Mucosa of stomach (tissue), 1 donor: ENCODE measurements around the gene SRMS.

ENCODE experiments used
- H3K27me3 ChIP-seq: one replicate; pipeline ENCODE4 v1.7.0; 2013; ENCODE audit warnings: mild to moderate bottlenecking, low read length; ENCODE audit not compliant: control insufficient read depth, insufficient read depth
- H3K36me3 ChIP-seq: one replicate; pipeline ENCODE4 v1.7.0; 2013; ENCODE audit warnings: low read length; ENCODE audit not compliant: control insufficient read depth, insufficient read depth
- H3K4me1 ChIP-seq: one replicate; pipeline ENCODE4 v1.7.0; 2013; ENCODE audit warnings: mild to moderate bottlenecking, low read length; ENCODE audit not compliant: control insufficient read depth, insufficient read depth
- H3K4me3 ChIP-seq: one replicate; pipeline ENCODE4 v1.7.0; 2013; ENCODE audit warnings: low read length
- H3K9ac ChIP-seq: one replicate; pipeline ENCODE4 v1.7.0; 2013; ENCODE audit warnings: mild to moderate bottlenecking, low read length, moderate library complexity
- H3K9me3 ChIP-seq: one replicate; pipeline ENCODE4 v1.7.0; 2013; ENCODE audit warnings: mild to moderate bottlenecking, low read length, moderate library complexity; ENCODE audit not compliant: control insufficient read depth
- donor health status: Pancreatic carcinoma.

Gene SRMS

DNA sequence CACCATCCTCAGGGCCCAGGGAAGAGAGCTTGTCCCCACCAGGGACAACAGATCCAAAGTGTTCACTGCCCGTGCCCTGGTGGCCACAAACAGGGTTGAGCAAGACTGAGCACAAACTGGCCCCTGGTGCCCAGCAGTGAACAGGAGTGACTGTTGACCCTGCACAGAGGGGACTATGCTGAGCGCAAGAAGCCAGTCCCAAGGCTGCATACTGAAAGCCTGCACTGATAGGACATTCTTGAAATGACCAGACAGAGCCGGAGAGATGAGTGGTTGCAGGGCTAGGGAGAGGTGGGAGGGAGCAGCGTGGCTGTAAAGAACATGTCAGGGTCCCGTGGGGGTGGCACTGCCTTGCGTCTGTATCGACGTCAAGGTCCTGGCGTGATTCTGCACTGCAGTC is 3.5 kb upstream of the SRMS start:
- peaks cover 38% of the 10 kb centered on the region for H3K27me3 ChIP-seq
- H3K9me3 ChIP-seq, result no peaks in the 10 kb centered on the region
- H3K9ac ChIP-seq, result no peak overlapping the region
- H3K4me3 ChIP-seq, result no peak overlapping the region
- no peaks in the 10 kb centered on the region for H3K36me3 ChIP-seq
- peaks cover 26% of the 10 kb centered on the region for H3K4me1 ChIP-seq

DNA sequence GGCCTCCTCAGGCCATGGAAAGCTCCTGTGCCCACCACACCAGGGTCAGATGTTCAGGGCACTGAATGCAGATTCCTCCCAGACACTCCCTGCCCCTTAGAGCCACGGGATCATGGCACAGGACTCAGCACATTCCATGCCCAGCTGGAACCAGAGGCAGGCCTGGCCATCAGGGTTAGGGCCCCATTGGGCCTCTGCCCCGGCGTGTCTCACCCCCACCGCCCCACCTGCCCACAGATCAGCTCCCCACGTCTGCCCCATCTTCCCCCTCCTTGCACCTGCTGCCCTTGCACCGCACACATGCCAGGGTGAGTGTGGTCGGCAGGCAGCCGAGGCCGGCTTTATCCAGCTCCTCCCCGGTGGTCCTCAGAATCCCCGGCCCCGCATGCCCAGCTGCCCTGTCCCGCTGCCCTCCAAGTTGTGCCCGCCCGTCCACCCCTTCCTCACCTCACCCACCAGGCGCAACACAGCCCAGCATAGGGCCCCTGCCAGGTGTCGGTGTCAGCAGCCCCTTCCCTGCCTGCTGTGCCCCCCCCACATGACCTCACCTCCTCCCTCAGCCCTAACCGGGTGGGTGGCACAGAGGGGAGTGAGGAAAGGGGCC is 2.2 kb upstream of the SRMS start:
- no peak overlapping the region for H3K9ac ChIP-seq
- peaks cover 42% of the 10 kb centered on the region for H3K27me3 ChIP-seq
- H3K4me1 ChIP-seq, result peaks cover 37% of the 10 kb centered on the region
- no peaks in the 10 kb centered on the region for H3K9me3 ChIP-seq
- H3K36me3 ChIP-seq, result no peaks in the 10 kb centered on the region
- H3K4me3 ChIP-seq, result no peak overlapping the region

DNA sequence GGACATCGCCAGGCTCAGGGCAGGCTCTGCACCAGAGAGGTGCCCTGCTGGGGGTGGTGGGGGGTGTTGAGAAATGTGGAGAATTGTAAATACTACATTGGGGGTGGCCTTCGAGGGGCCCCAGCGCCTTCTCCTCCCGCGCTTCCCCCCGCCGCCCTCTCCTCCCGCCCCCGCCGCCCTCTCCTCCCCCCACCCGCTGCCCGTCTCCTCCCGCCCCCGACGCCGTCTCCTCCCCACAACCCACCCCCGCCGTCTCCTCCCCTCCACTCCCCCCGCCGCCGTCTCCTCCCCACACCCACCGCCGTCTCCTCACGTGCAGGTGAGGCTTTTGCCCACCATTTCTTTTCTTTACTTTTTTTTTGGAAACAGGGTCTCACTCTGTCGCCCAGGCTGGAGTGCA is 1.5 kb upstream of the SRMS start:
- H3K4me3 ChIP-seq, result no peak overlapping the region
- H3K9ac ChIP-seq, result no peak overlapping the region
- no peaks in the 10 kb centered on the region for H3K36me3 ChIP-seq
- H3K4me1 ChIP-seq, result peaks cover 34% of the 10 kb centered on the region
- no peaks in the 10 kb centered on the region for H3K9me3 ChIP-seq
- H3K27me3 ChIP-seq, result peaks cover 42% of the 10 kb centered on the region

DNA sequence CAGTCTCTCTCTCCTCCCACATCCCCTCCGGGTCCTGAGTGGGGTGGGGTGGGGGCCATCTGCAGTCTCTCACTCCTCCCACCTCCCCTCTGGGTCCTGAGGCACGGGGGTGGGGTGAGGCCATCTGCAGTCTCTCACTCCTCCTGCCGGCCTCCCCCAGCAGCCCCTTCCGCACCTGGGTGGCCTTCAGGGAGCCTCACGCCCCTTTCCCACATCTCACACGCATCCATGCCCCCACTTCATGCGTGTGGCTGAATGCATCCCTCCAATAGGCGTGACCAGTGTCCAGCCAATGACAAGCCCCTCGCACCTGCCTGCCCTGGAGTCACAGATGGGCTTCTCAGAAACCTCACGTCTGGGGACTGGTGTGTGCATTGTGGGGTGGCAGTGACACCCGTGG is 993 bp upstream of the SRMS start:
- no peak overlapping the region for H3K4me3 ChIP-seq
- H3K9ac ChIP-seq, result no peak overlapping the region
- H3K27me3 ChIP-seq, result peaks cover 42% of the 10 kb centered on the region
- H3K9me3 ChIP-seq, result no peaks in the 10 kb centered on the region
- peaks cover 30% of the 10 kb centered on the region for H3K4me1 ChIP-seq
- H3K36me3 ChIP-seq, result no peaks in the 10 kb centered on the region

DNA sequence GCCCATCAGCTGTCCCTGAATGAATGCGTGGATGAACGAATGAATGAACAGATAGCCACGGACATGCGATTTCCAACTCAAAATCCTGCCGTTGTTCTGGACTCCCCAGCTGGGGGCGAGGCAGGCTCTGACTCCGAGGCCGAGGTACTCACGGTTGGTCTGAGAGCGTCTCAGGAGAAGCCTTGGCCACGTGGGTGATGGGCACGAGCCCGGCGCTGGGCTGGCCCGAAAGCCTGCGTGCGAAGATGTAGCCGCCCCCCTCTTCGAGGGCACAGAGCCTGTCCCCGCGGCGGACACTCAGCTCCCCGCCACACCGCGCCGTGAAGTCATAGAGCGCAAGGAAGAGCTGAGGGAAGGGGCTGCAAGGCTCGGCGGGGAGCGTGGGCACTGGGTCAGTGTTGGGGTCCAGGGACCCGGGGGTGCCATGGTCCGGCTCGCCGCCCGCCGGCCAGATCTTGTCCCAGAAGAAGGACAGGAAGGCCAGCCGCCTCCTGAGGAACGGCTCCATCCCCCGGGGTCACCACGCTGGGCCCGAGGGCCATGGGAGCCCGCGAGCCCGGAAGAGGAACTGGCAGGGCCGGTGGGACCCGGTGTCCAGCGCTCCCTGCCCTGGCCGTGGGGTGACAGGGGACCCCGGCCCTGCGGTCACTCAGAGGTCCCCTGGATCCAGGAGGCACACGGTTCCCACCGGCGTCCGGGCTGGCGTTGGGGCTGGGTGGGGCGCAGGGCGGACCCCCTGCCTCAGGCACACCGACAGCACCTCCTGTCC is 409 bp downstream of the SRMS start:
- Histone ChIP-seq H3K9ac (no peak overlapping the region), H3K36me3 (no peaks in the 10 kb centered on the region), H3K27me3 (peaks cover 42% of the 10 kb centered on the region), H3K4me1 (peaks cover 22% of the 10 kb centered on the region), H3K4me3 (no peak overlapping the region), H3K9me3 (no peaks in the 10 kb centered on the region)

DNA sequence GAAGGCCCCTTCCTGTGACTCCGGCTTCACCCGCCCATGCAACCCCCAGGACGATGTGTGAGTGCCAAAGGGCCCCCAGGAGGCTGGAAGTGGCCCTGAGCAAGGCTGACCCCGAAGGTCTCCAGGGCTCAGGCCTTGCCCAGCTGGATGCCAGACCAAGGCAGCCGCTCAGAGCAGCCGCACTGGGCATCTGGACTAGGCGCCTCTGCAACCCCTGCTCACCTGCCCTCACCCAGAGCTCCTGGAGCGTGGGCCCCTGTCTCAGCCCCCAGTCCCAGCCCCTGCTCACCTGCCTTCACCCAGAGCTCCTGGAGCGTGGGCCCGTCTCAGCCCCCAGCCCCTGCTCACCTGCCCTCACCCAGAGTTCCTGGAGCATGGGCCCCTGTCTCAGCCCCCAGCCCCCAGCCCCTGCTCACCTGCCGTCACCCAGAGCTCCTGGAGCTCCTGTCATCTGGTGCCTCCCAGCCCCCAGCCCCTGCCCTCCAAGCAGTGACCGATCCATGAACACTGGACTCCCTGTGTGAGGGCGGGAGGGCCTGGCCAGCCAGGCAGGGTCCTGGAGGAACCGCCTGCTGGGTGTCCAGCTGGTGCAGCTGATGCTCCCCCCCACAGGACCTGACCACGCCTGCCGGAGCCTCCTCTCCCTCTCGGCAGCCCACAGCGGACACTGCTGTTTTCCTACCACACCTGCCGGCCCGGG is 1.1 kb downstream of the SRMS start:
- Histone ChIP-seq H3K4me1 (peaks cover 22% of the 10 kb centered on the region), H3K9me3 (no peaks in the 10 kb centered on the region), H3K36me3 (no peaks in the 10 kb centered on the region), H3K27me3 (peaks cover 42% of the 10 kb centered on the region), H3K4me3 (no peak overlapping the region), H3K9ac (no peak overlapping the region)

DNA sequence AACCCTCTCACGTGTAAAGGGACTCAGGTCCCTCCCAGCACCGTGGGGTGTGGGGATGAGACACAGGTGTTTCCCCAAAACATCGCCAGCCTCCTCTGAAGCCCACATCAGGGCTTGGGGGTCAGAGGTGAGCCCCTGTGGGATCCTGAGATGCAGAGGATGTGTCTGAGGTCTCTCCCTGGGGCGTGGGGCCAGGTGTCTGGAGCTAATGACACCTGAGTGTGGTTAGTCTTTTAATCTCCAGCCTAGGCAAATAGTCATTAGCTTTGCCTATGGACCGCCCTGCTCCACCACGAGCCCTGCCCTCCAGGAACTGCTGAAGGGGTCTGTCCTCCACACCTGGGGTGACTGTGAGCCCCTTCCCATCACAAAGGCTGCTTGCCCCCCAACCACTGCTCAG is 1.7 kb downstream of the SRMS start:
- peaks cover 38% of the 10 kb centered on the region for H3K27me3 ChIP-seq
- H3K9me3 ChIP-seq, result no peaks in the 10 kb centered on the region
- no peak overlapping the region for H3K4me3 ChIP-seq
- H3K4me1 ChIP-seq, result peaks cover 22% of the 10 kb centered on the region
- H3K36me3 ChIP-seq, result no peaks in the 10 kb centered on the region
- no peak overlapping the region for H3K9ac ChIP-seq

DNA sequence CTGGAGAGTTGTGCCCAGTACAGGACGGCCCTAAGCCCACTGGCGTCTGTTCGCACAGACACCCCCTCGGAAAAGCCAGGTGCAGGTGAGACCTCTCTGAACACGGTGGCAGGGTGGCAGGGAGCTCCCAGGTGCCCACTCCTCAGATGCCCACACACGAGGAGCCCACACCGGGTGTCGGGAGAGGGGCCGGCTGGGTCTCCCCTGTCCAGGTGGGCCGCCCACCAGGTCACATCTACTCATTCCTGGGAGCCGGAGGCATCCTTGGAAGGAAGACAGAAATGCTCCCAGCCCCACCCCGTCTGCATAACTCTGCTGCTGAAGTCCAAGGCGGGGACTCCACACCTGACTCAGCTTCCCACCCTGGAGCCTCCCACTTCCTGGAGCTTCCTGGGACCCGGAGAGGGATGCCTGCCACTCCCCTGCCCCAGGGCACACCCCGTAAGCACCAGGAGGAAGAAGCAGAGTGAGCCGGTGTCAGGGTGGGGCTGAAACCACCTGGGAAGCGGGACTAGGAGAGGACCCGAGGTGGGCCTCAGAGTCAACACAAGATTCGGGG is 2.5 kb downstream of the SRMS start:
- H3K27me3 ChIP-seq, result peaks cover 37% of the 10 kb centered on the region
- H3K9ac ChIP-seq, result no peak overlapping the region
- peaks cover 22% of the 10 kb centered on the region for H3K4me1 ChIP-seq
- no peak overlapping the region for H3K4me3 ChIP-seq
- no peaks in the 10 kb centered on the region for H3K9me3 ChIP-seq
- no peaks in the 10 kb centered on the region for H3K36me3 ChIP-seq

DNA sequence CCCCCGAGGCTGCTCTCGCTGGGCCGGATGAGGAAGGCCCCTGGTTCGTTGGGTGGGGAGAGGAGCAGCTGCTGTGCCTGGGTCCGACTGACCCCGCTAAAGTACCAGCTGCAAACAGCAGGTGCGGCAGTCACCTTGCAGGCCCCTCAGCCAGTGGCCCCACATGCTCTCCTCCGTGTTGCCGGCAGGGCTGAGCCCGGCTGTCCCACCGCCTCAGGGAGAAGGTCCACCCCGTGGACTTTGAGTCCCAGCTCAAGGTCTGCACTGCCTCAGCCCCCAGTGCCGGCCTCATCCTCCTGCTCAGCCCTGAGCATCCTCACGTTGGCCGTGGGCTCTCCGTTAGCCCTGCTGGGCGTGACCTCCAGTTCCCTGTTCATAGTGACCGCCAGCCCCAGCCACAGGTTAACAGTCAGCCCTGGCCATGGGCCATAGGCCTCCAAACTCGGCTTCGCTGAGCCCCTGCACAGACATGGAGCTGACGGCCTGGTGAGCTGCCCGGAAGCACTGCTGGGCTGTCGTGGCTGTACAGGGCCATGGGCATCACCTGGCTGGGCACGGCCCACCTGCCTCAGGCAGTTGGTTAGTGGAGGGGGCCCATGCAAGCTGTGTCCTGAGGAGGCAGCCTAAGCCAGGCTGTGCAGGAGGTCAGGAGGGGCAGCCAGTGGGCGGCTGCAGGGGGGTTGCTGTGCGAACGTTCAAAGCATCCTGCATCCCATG is 3.1 kb downstream of the SRMS start:
- Histone ChIP-seq H3K27me3 (peaks cover 35% of the 10 kb centered on the region), H3K36me3 (no peaks in the 10 kb centered on the region), H3K9me3 (no peaks in the 10 kb centered on the region), H3K9ac (no peak overlapping the region), H3K4me1 (peaks cover 23% of the 10 kb centered on the region), H3K4me3 (no peak overlapping the region)

DNA sequence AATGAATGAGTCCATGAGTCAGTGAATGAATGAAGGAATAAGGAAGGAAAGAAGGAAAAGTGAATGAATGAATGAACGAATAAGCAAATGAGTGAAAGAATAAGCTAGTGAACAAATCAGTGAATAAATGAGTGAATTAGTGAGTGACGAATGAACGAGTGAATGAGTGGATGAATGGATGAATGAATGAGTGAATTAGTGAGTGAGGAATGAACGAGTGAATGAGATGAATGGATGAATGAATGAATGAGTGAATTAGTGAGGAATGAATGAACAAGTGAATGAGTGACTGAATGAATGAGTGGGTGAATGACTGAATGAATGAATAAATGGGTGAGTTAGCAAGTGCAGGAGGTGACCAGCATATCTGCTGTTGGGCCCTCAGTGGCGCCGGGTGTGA is 3.8 kb downstream of the SRMS start:
- no peaks in the 10 kb centered on the region for H3K9me3 ChIP-seq
- no peak overlapping the region for H3K4me3 ChIP-seq
- H3K4me1 ChIP-seq, result peaks cover 30% of the 10 kb centered on the region
- no peaks in the 10 kb centered on the region for H3K36me3 ChIP-seq
- no peak overlapping the region for H3K9ac ChIP-seq
- peaks cover 32% of the 10 kb centered on the region for H3K27me3 ChIP-seq

DNA sequence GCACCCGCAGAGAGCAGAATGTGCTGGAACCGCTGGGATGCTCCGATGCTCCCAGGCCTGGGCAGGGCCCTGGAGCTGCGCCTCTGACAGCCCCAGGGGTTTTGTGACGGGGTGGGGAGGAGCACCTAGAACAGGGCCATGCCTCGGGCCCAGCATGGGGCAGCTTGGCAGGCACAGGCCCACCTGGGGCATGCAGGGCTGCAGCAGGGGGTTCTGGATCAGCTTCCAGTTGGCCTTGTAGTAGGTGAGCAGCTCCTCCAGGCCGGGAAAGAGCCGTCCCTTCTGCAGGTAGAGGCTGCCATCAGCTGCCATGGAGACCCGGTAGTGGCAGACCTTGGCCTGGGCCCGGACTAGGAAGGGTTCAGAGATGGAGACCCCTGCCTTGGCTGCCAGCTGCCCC is 4.4 kb downstream of the SRMS start:
- peaks cover 33% of the 10 kb centered on the region for H3K4me1 ChIP-seq
- H3K9me3 ChIP-seq, result no peaks in the 10 kb centered on the region
- peaks cover 26% of the 10 kb centered on the region for H3K27me3 ChIP-seq
- H3K9ac ChIP-seq, result no peak overlapping the region
- H3K4me3 ChIP-seq, result no peak overlapping the region
- no peaks in the 10 kb centered on the region for H3K36me3 ChIP-seq
